DND-41 (cell line): ENCODE results near the gene DISP1.

Experiments used
- ATAC-seq: fragments of 200-7000 bp; cut with Tn5 transposase; 3 replicates; pipeline ENCODE4 v1.9.1; 2021; ENCODE audit warnings: low read depth; ENCODE audit not compliant: insufficient read depth
- DNase-seq: peaks from one replicate; pipeline ENCODE4 v3.0.0-alpha.2; 2020
- H2AFZ ChIP-seq: 2 replicates; pipeline ENCODE4 v1.6.0; 2012; ENCODE audit warnings: low read depth, low read length
- H3K27ac ChIP-seq: 2 replicates; pipeline ENCODE4 v1.5.1; 2012; ENCODE audit warnings: low read length, inconsistent platforms
- H3K27me3 ChIP-seq: fragments of 200-600 bp; sonication (generic); 2 replicates; pipeline ENCODE4 v1.6.0; 2012; ENCODE audit warnings: low read length, mild to moderate bottlenecking, inconsistent platforms; ENCODE audit not compliant: insufficient read depth, poor library complexity
- H3K36me3 ChIP-seq: 2 replicates; pipeline ENCODE4 v1.5.1; 2012; ENCODE audit warnings: low read length, inconsistent platforms; ENCODE audit not compliant: insufficient read depth
- H3K4me1 ChIP-seq: 2 replicates; pipeline ENCODE4 v1.5.1; 2012; ENCODE audit warnings: mild to moderate bottlenecking, low read length; ENCODE audit not compliant: insufficient read depth
- H3K4me2 ChIP-seq: 2 replicates; pipeline ENCODE4 v1.6.0; 2012; ENCODE audit warnings: mild to moderate bottlenecking, moderate library complexity, low read length, inconsistent platforms; ENCODE audit not compliant: insufficient read depth
- H3K4me3 ChIP-seq, 2 experiments: fragments of 200-600 bp in 1 of 2; shearing (Covaris generic) in 1 of 2; 2 replicates each; pipeline ENCODE4 v1.5.1; 2012 to 2016; ENCODE audit warnings: inconsistent platforms in 2 of 2, low read length in 2 of 2, mild to moderate bottlenecking in 2 of 2, low read depth in 1 of 2, moderate library complexity in 1 of 2
- H3K79me2 ChIP-seq: 2 replicates; pipeline ENCODE4 v1.6.0; 2012; ENCODE audit warnings: low read length, inconsistent platforms; ENCODE audit not compliant: insufficient read depth
- H3K9ac ChIP-seq: 2 replicates; pipeline ENCODE4 v1.6.0; 2012; ENCODE audit warnings: low read depth, mild to moderate bottlenecking, inconsistent platforms, low read length, moderate library complexity
- H3K9me3 ChIP-seq: 2 replicates; pipeline ENCODE4 v1.5.1; 2012; ENCODE audit warnings: low read length, moderate library complexity, mild to moderate bottlenecking, inconsistent platforms; ENCODE audit not compliant: insufficient read depth, severe bottlenecking
- H4K20me1 ChIP-seq: 2 replicates; pipeline ENCODE4 v1.6.0; 2012; ENCODE audit warnings: low read length; ENCODE audit not compliant: insufficient read depth
- EZH2 ChIP-seq: IDR thresholded peaks from 3 replicates; pipeline ENCODE4 v1.6.1; 2012; ENCODE audit warnings: borderline replicate concordance, low read depth, mild to moderate bottlenecking, moderate library complexity, low read length, inconsistent platforms; ENCODE audit not compliant: severe bottlenecking
- TF ChIP-seq, protein P1 (sequence below): IDR thresholded peaks from 2 replicates; pipeline ENCODE4 v1.5.1; 2012; ENCODE audit warnings: borderline replicate concordance, low read length, moderate library complexity, mild to moderate bottlenecking; ENCODE audit not compliant: poor library complexity, severe bottlenecking; ENCODE audit errors: extremely low read depth

DISP1 gene

DNA sequence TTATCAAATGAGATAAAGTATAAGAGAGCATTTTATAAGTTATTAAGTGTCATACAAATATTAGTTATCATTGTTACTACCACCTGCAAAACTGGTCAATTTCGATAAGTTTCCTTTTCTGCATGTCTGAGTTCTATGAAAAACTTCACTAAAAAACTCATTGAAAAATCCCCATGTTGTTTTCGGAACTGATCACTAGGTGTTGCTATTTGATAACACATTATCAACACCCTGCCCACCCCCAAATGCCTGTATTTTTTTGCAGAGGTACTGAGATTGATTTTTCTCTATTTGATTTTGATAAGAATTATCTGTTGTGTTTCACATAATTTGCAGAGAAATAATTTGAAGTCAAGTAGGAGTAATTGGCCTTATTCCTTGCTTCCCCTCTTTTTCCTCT is 22.1 kb upstream of the DISP1 start:
- DNase-seq: no peak
- Histone ChIP-seq H2AFZ (no peak overlapping the region), H3K79me2 (no peaks in the 10 kb centered on the region), H3K36me3 (no peaks in the 10 kb centered on the region), H3K4me3 (no peak overlapping the region), H3K4me1 (no peaks in the 10 kb centered on the region), H3K9me3 (no peaks in the 10 kb centered on the region), H3K27ac (no peak overlapping the region), H4K20me1 (no peaks in the 10 kb centered on the region), H3K27me3 (no peaks in the 10 kb centered on the region), H3K9ac (no peak overlapping the region), H3K4me2 (no peak overlapping the region)
- ATAC-seq: no peak
- no peak for TF ChIP-seq EZH2
- TF ChIP-seq, protein P1, sequence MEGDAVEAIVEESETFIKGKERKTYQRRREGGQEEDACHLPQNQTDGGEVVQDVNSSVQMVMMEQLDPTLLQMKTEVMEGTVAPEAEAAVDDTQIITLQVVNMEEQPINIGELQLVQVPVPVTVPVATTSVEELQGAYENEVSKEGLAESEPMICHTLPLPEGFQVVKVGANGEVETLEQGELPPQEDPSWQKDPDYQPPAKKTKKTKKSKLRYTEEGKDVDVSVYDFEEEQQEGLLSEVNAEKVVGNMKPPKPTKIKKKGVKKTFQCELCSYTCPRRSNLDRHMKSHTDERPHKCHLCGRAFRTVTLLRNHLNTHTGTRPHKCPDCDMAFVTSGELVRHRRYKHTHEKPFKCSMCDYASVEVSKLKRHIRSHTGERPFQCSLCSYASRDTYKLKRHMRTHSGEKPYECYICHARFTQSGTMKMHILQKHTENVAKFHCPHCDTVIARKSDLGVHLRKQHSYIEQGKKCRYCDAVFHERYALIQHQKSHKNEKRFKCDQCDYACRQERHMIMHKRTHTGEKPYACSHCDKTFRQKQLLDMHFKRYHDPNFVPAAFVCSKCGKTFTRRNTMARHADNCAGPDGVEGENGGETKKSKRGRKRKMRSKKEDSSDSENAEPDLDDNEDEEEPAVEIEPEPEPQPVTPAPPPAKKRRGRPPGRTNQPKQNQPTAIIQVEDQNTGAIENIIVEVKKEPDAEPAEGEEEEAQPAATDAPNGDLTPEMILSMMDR: peak; percentile 62

- Histone ChIP-seq H3K4me1 (no peaks in the 10 kb centered on the region), H2AFZ (no peak overlapping the region), H3K27me3 (no peaks in the 10 kb centered on the region), H3K79me2 (no peaks in the 10 kb centered on the region), H3K36me3 (no peaks in the 10 kb centered on the region), H3K9me3 (no peaks in the 10 kb centered on the region), H3K27ac (no peak overlapping the region), H3K4me2 (no peak overlapping the region), H3K4me3 (no peak overlapping the region), H3K9ac (no peak overlapping the region), H4K20me1 (no peaks in the 10 kb centered on the region)
- ATAC-seq: no peak
- DNase-seq: no peak
- TF ChIP-seq EZH2: no peak
- TF ChIP-seq, protein P1: no peak
Observed at GRCh38 chr1:222794656-222795474, 20.0 kb upstream of the DISP1 start.

DNA sequence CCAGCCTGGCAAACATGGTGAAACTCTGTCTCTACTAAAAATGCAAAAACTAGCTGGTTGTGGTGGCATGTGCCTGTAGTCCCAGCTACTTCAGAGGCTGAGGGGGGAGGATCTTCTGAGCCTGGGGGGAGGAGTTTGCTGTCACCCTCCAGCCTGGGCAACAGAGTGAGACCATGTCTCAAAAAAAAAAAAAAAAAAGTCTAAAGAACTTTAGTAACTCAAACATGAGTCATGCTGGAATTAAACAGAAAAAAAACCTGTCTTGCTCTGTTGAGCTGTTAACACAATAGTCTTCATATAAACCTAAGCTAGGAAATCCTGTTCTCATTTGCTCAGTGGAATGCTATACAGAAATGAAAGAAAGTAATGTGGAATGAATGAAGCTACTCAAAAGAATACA is 16.7 kb upstream of the DISP1 start:
- Histone ChIP-seq H3K4me2 (no peak overlapping the region), H3K9me3 (no peaks in the 10 kb centered on the region), H3K79me2 (no peaks in the 10 kb centered on the region), H3K4me1 (no peaks in the 10 kb centered on the region), H3K4me3 (no peak overlapping the region), H3K27ac (no peak overlapping the region), H4K20me1 (no peaks in the 10 kb centered on the region), H3K36me3 (no peaks in the 10 kb centered on the region), H3K27me3 (no peaks in the 10 kb centered on the region), H2AFZ (no peak overlapping the region), H3K9ac (no peak overlapping the region)
- TF ChIP-seq, protein P1: no peak
- no peak for TF ChIP-seq EZH2
- ATAC-seq: peak; percentile 19; the same call in 1 of the 3 replicates
- DNase-seq: peak; percentile 12

DNA sequence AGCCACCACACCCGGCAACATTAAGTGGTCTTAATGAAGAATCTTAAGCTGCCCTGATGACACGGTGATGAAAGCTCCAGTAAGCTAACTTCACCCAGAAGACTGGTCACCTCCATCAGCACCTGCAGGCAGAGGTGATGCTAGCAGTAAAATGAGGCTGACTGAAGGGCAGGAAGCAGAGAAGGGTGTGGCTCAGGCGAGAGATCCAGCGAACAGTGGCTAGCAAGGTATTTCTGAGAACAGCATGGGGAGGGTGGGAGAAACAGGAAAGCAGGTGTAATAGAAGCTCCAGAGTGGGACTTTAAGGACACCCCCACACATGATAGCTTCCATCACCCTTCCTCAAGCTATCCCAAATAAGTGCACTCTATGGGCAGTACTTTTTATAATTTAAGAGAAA is 15.9 kb upstream of the DISP1 start:
- DNase-seq: no peak
- H3K36me3 ChIP-seq: no peaks in the 10 kb centered on the region

More for the DNA sequence above, 15.9 kb upstream of the DISP1 start:
- Histone ChIP-seq H3K9ac (no peak overlapping the region), H3K4me1 (no peaks in the 10 kb centered on the region), H3K27ac (no peak overlapping the region), H3K4me3 (no peak overlapping the region), H3K79me2 (no peaks in the 10 kb centered on the region), H3K27me3 (no peaks in the 10 kb centered on the region), H3K9me3 (no peaks in the 10 kb centered on the region), H2AFZ (no peak overlapping the region), H4K20me1 (no peaks in the 10 kb centered on the region), H3K4me2 (no peak overlapping the region)
- no peak for TF ChIP-seq EZH2
- TF ChIP-seq, protein P1: no peak
- ATAC-seq: no peak
